ENCODE data around the gene LIAS. TPM values are rescaled to one million over a fixed set of nuclear protein-coding genes. Genes with fewer than 3 reads are reported as not detected.

Gene LIAS
- polyA plus RNA-seq, 1 donor from 2014 or later: 24.6 TPM

- TF ChIP-seq CTCF (IDR thresholded peaks at IDR 0.05; ENCODE audit: poor library complexity, severe bottlenecking) (peak; percentile 18), SMC3 (conservative IDR thresholded peaks at IDR 0.05; ENCODE audit: poor library complexity) (no peak)
- no peaks in the 10 kb centered on the region for H3K27me3 ChIP-seq (ENCODE audit: insufficient read depth, low read depth, low read length)
- H3K4me2 ChIP-seq (ENCODE audit: low read length): no peak overlapping the region
- no peaks in the 10 kb centered on the region for H3F3A ChIP-seq (ENCODE audit: insufficient read depth, low read length, poor library complexity, severe bottlenecking)
- peak overlapping the region; percentile 26 for H3K27ac ChIP-seq (ENCODE audit: low read length)
- no peaks in the 10 kb centered on the region for H3K79me2 ChIP-seq (replicated peaks; ENCODE audit: insufficient read depth, low read length)
- no peaks in the 10 kb centered on the region for H3K9me2 ChIP-seq (ENCODE audit: insufficient read depth, low read length)
- H3K9ac ChIP-seq (ENCODE audit: low read length): no peak overlapping the region
- no peaks in the 10 kb centered on the region for H3K9me3 ChIP-seq (ENCODE audit: low read length)
- H3K36me3 ChIP-seq (ENCODE audit: insufficient read depth, low read length): peaks cover 7% of the 10 kb centered on the region
- H2AFZ ChIP-seq (ENCODE audit: low read depth, low read length): no peak overlapping the region
- no peak overlapping the region for H3K4me3 ChIP-seq (ENCODE audit: low read length)
- H4K20me1 ChIP-seq (ENCODE audit: insufficient read depth): no peaks in the 10 kb centered on the region
Observed at GRCh38 chr4:39464886-39465501, 6.1 kb downstream of the LIAS start.

- Histone ChIP-seq H3K9ac (ENCODE audit: low read length) (no peak overlapping the region), H3K36me3 (ENCODE audit: insufficient read depth, low read length) (peaks cover 7% of the 10 kb centered on the region)
Observed at GRCh38 chr4:39466747-39467146, 7.9 kb downstream of the LIAS start.

More at GRCh38 chr4:39466747-39467146, 7.9 kb downstream of the LIAS start:
- no peaks in the 10 kb centered on the region for H3K9me2 ChIP-seq (ENCODE audit: insufficient read depth, low read length)
- no peak overlapping the region for H3K27ac ChIP-seq (ENCODE audit: low read length)
- no peak overlapping the region for H2AFZ ChIP-seq (ENCODE audit: low read depth, low read length)
- no peak overlapping the region for H3K4me3 ChIP-seq (ENCODE audit: low read length)
- no peaks in the 10 kb centered on the region for H4K20me1 ChIP-seq (ENCODE audit: insufficient read depth)
- TF ChIP-seq RAD21 (conservative IDR thresholded peaks at IDR 0.05) (no peak), EZH2 (IDR thresholded peaks at IDR 0.05; ENCODE audit: borderline replicate concordance, insufficient read depth, low read length, poor library complexity, severe bottlenecking) (no peak), CTCF (IDR thresholded peaks at IDR 0.05; ENCODE audit: poor library complexity, severe bottlenecking) (no peak), SMC3 (conservative IDR thresholded peaks at IDR 0.05; ENCODE audit: poor library complexity) (no peak), EP300 (conservative IDR thresholded peaks at IDR 0.05; ENCODE audit: poor library complexity, severe bottlenecking) (no peak), POLR2AphosphoS5 (IDR thresholded peaks at IDR 0.05) (no peak), TAF1 (IDR thresholded peaks at IDR 0.05; ENCODE audit: low read depth) (no peak), REST (IDR thresholded peaks at IDR 0.05; ENCODE audit: borderline replicate concordance) (no peak), MXI1 (conservative IDR thresholded peaks at IDR 0.05; ENCODE audit: poor library complexity, severe bottlenecking) (no peak)
- no peaks in the 10 kb centered on the region for H3F3A ChIP-seq (ENCODE audit: insufficient read depth, low read length, poor library complexity, severe bottlenecking)
- no peaks in the 10 kb centered on the region for H3K9me3 ChIP-seq (ENCODE audit: low read length)
- no peak overlapping the region for H3K4me2 ChIP-seq (ENCODE audit: low read length)
- H3K79me2 ChIP-seq (replicated peaks; ENCODE audit: insufficient read depth, low read length): no peaks in the 10 kb centered on the region
- H3K27me3 ChIP-seq (ENCODE audit: insufficient read depth, low read depth, low read length): no peaks in the 10 kb centered on the region
